H7 (cell line): ENCODE data around the gene BIVM. TPM values are rescaled to one million over a fixed set of nuclear protein-coding genes. Genes with fewer than 3 reads are reported as not detected.
A peak's percentile ranks its signal among the peaks of the same experiment; 100 is the strongest.

ENCODE experiments used
- DNase-seq: peaks from one replicate; pipeline ENCODE4 v3.0.0; 2012
- H3K27me3 ChIP-seq: 2 replicates; pipeline ENCODE4 v1.6.0; 2011; ENCODE audit warnings: mild to moderate bottlenecking, low read length; ENCODE audit not compliant: control insufficient read depth, insufficient read depth
- H3K36me3 ChIP-seq: replicated peaks from 2 replicates; pipeline ENCODE4 v1.5.1; 2011; ENCODE audit warnings: low read length; ENCODE audit not compliant: control insufficient read depth, insufficient read depth
- H3K4me3 ChIP-seq: 2 replicates; pipeline ENCODE4 v1.5.1; 2011; ENCODE audit warnings: low read depth, mild to moderate bottlenecking, control low read depth, low read length, moderate library complexity; ENCODE audit not compliant: insufficient read depth
- total RNA-seq: library from RNA; depleted of rRNA; stranded (reverse); fragments of >200 nt; shearing (Covaris generic); gene quantifications from 2 replicates; pipeline ENCODE4 v1.2.3, GENCODE V29; 2014; rRNA removed

Gene BIVM
- total RNA-seq, 1 experiment from 2014 or later, result 7.8 TPM

GRCh38 chr13:102870677-102871415, 71.9 kb downstream of the BIVM start:
- Histone ChIP-seq H3K36me3 (peaks cover 2% of the 10 kb centered on the region), H3K4me3 (no peak overlapping the region), H3K27me3 (no peaks in the 10 kb centered on the region)
- DNase-seq, result peak; percentile 85

DNA sequence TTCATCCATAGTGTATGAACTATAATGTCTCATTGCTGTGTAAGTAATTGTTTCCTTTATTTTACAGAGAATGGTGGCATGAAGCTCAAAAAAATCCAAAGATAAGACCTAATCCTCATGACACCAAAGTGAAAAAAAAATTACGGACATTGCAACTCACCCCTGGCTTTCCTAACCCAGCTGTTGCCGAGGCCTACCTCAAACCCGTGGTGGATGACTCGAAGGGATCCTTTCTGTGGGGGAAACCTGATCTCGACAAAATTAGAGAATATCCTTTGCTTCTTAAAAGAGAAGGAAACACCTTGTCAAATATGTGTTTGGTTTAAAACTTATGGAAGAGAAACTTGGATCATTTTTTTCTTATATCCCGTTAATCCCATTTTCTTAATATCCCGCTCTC, 73.2 kb downstream of the BIVM start:
- Histone ChIP-seq H3K36me3 (no peaks in the 10 kb centered on the region; the same call in none of the 2 replicates), H3K4me3 (no peak overlapping the region), H3K27me3 (no peaks in the 10 kb centered on the region)
- DNase-seq, result no peak

DNA sequence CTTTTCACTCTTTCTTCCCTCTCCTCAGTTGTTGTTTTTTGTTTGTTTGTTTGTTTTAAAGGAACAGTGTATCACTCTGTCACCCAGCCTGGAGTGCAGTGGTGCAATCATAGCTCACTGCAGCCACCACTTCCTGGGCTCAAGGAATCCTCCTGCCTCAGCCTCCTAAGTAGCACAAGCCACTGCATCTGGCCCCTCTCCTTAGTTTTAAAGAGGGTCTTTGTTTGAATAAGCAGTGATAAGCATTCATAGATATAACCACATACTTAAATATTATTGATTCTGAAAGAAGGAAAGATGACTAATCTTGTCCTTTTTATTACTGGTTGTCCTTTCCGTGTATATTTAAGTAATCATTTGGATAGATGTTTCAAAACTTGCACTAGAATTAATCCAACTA, 73.6 kb downstream of the BIVM start:
- no peaks in the 10 kb centered on the region for H3K27me3 ChIP-seq
- no peaks in the 10 kb centered on the region; the same call in none of the 2 replicates for H3K36me3 ChIP-seq
- DNase-seq, result no peak
- H3K4me3 ChIP-seq, result no peak overlapping the region

DNA sequence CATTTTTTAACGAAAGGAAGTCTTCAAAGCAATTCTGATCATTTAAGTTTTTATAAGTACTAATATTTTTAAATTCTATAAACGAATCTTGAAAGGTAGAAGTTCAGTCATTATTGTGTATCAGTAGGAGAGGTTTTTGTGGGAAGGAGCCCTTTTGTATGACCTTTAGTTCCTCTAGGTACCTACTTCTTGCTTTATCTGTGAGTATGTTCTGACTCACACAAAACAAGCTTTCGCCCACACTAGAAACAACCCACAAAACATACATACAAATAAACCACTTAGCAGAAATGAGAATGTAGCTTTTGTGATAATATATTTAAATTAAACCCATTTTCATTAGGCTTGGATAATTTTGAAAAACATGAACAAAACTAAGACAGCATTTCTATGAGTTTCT, 74.7 kb downstream of the BIVM start:
- Histone ChIP-seq H3K27me3 (no peaks in the 10 kb centered on the region), H3K36me3 (no peaks in the 10 kb centered on the region; the same call in 1 of the 2 replicates), H3K4me3 (no peak overlapping the region)
- no peak for DNase-seq

GRCh38 chr13:102875256-102875655, 76.3 kb downstream of the BIVM start:
- no peaks in the 10 kb centered on the region; the same call in 1 of the 2 replicates for H3K36me3 ChIP-seq
- H3K27me3 ChIP-seq, result no peaks in the 10 kb centered on the region
- DNase-seq, result no peak
- no peak overlapping the region for H3K4me3 ChIP-seq

GRCh38 chr13:102877303-102877702, 78.4 kb downstream of the BIVM start:
- H3K4me3 ChIP-seq, result no peak overlapping the region
- no peak for DNase-seq
- no peaks in the 10 kb centered on the region; the same call in 1 of the 2 replicates for H3K36me3 ChIP-seq
- no peaks in the 10 kb centered on the region for H3K27me3 ChIP-seq

- Histone ChIP-seq H3K4me3 (no peak overlapping the region), H3K36me3 (no peaks in the 10 kb centered on the region; the same call in 1 of the 2 replicates), H3K27me3 (no peaks in the 10 kb centered on the region)
- DNase-seq, result no peak
These were observed 79.6 kb downstream of the BIVM start for GRCh38 chr13:102878481-102878880.

DNA sequence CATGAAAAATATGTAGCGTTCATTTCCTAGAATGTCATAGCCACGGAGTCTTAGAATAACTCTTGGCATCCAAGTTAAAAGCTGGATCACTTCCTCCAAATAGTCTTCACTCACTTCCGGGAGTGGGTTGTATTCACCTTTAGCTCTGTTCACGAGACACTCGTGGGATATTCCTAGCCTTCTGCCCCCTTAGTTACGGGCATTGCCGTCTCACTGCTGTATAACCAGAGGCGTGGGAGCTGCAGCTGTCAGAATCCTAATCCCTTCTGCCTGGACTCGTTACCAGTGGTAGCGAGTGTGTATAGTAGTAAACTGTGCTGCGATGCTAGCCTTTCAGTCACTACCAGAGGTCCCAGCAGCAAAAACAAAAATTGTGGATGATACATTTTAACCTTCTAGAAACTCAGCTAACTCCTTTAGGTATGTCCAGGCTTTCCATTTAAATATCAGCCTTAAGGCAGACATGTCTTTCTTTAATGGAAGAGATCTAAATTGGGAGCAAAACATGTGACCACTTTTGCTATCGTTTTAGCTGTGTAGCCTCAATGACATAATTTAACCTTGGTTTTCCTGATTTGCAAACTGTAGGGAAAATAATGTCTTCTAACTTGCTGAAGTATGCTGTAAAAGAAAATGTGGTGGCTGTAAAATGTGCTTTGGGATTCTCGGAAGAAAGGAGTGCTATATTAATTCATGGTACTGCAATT, 81.0 kb downstream of the BIVM start:
- no peaks in the 10 kb centered on the region; the same call in 1 of the 2 replicates for H3K36me3 ChIP-seq
- no peaks in the 10 kb centered on the region for H3K27me3 ChIP-seq
- no peak for DNase-seq
- H3K4me3 ChIP-seq, result no peak overlapping the region

DNA sequence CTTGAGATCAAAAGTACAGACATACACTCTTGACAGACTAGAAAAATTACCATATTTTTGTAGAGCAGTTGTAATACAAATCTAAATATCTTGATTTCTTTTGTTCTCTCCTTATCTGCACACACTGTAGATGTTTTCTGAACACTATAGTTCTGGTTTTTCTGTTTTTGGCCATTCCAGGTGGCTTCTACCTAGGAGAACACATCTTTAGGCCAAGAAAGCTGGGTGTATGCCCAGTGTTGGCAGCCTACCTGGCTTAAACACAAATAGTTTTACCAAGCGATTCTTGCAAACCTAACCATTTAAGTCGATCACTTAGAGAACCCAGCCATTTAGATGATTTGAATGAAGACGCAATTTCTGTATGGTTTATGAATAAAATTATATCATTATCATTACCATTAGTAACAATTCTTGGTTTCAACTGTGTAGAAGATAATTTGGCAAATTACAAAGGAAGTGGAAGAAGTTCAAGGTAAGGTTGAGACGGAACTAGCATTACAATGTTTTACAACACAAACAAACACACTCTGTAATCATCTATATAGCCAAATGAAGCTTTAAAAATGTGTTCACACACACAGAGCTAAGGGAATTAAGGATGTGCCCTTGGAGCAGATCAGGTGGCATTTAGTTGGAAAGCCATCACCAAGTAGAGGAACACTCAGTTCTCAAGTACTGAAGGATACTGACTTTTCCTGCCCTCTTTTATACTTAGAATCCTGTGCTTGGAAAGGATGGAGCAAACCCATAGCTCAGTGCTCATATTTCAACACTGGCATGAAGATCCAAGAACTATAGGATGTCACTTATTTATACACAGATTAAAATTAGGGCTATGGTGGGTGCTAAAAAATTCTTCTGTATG, 83.1 kb downstream of the BIVM start:
- no peaks in the 10 kb centered on the region for H3K27me3 ChIP-seq
- DNase-seq, result no peak
- H3K4me3 ChIP-seq, result no peak overlapping the region
- H3K36me3 ChIP-seq, result no peaks in the 10 kb centered on the region

Other genes starting within 250 kb of the BIVM start
- gene TPP2, start 202.1 kb upstream of the BIVM start, total RNA-seq, result 44.4 and 65.7 TPM in 2 replicates
- not detected in 2 replicates for gene METTL21C, start 104.1 kb upstream of the BIVM start, total RNA-seq
- 15.4 and 16.1 TPM in 2 replicates for gene TEX30, start 25.3 kb upstream of the BIVM start, total RNA-seq
- gene POGLUT2, start 143 bp upstream of the BIVM start, total RNA-seq, result 23.8 and 25.1 TPM in 2 replicates
- 24.4 and 26.8 TPM in 2 replicates for gene ERCC5, start 46.9 kb downstream of the BIVM start, total RNA-seq